Measurements from ENCODE around the gene BCR. TPM values are rescaled to one million over a fixed set of nuclear protein-coding genes. Genes with fewer than 3 reads are reported as not detected.

The BCR gene
- total RNA-seq, 1 donor from 2014 or later: 129 TPM

GRCh38 chr22:23227380-23227779 is 47.1 kb downstream of the BCR start:
- DNase-seq (ENCODE audit: low read depth in 2 of 2): no peak

GRCh38 chr22:23228503-23228902 is 48.2 kb downstream of the BCR start:
- no peak for DNase-seq (ENCODE audit: low read depth in 2 of 2)

- DNase-seq (ENCODE audit: low read depth in 2 of 2): no peak
Measured at GRCh38 chr22:23229646-23230045, 49.3 kb downstream of the BCR start.

- no peak for DNase-seq (ENCODE audit: low read depth in 2 of 2)
Measured at GRCh38 chr22:23230348-23231068, 50.2 kb downstream of the BCR start.

GRCh38 chr22:23231471-23232093 is 51.3 kb downstream of the BCR start:
- no peak for DNase-seq (ENCODE audit: low read depth in 2 of 2)

GRCh38 chr22:23232094-23232905 is 52.0 kb downstream of the BCR start:
- DNase-seq (ENCODE audit: low read depth in 2 of 2): no peak

- DNase-seq (ENCODE audit: low read depth in 2 of 2): no peak
Measured at GRCh38 chr22:23233084-23233531, 52.8 kb downstream of the BCR start.

- no peak for DNase-seq (ENCODE audit: low read depth in 2 of 2)
Measured at GRCh38 chr22:23233752-23234408, 53.6 kb downstream of the BCR start.

GRCh38 chr22:23234409-23235161 is 54.3 kb downstream of the BCR start:
- DNase-seq (ENCODE audit: low read depth in 2 of 2): no peak

GRCh38 chr22:23235425-23235824 is 55.1 kb downstream of the BCR start:
- no peak for DNase-seq (ENCODE audit: low read depth in 2 of 2)

GRCh38 chr22:23236026-23236425 is 55.7 kb downstream of the BCR start:
- DNase-seq (ENCODE audit: low read depth in 2 of 2): no peak

GRCh38 chr22:23236440-23237184 is 56.3 kb downstream of the BCR start:
- DNase-seq (ENCODE audit: low read depth in 2 of 2): no peak

- peak in 1 of 2 donors; percentile 53 for DNase-seq (ENCODE audit: low read depth in 2 of 2)
Measured at GRCh38 chr22:23237201-23237798, 57.0 kb downstream of the BCR start.

- no peak for DNase-seq (ENCODE audit: low read depth in 2 of 2)
Measured at GRCh38 chr22:23237841-23238240, 57.5 kb downstream of the BCR start.

GRCh38 chr22:23238707-23239106 is 58.4 kb downstream of the BCR start:
- DNase-seq (ENCODE audit: low read depth in 2 of 2): no peak

- no peak for DNase-seq (ENCODE audit: low read depth in 2 of 2)
Measured at GRCh38 chr22:23239429-23239828, 59.1 kb downstream of the BCR start.

- peak; percentile 85 to 92 for DNase-seq (ENCODE audit: low read depth in 2 of 2)
Measured at GRCh38 chr22:23240639-23241389, 60.5 kb downstream of the BCR start.

GRCh38 chr22:23241562-23242472 is 61.5 kb downstream of the BCR start:
- DNase-seq (ENCODE audit: low read depth in 2 of 2): no peak

All from lung microvascular endothelial cell (primary cell).